OCI-LY1 (cell line): ENCODE data around the gene NKX6-1.

ENCODE experiments used
- CTCF ChIP-seq: fragments of 200-600 bp; sonication (generic), shearing (Covaris generic); IDR thresholded peaks from 2 replicates; pipeline ENCODE4 v1.5.1; 2017; ENCODE audit warnings: mild to moderate bottlenecking, antibody characterized with exemption, low read length, moderate library complexity, mixed read lengths
- EZH2 ChIP-seq: fragments of 200-600 bp; sonication (generic), shearing (Covaris generic); IDR thresholded peaks from 2 replicates; pipeline ENCODE4 v1.8.0; 2017; ENCODE audit warnings: borderline replicate concordance, mixed run types, mild to moderate bottlenecking, antibody characterized with exemption, low read length, moderate library complexity, mixed read lengths

GRCh38 chr4:84459783-84460182, 39.3 kb downstream of the NKX6-1 start:
- TF ChIP-seq CTCF (no peak), EZH2 (no peak)
